Testis (tissue), 2 donors: ENCODE measurements around the gene FCN2.

Source experiments
- POLR2A ChIP-seq: fragments of 450-650 bp; IDR thresholded peaks from one replicate; pipeline ENCODE4 v1.6.1; 2017; ENCODE audit warnings: antibody characterized with exemption, mild to moderate bottlenecking, moderate library complexity
- TF ChIP-seq, protein P1 (sequence below), 3 experiments: fragments of 450-650 bp in 2 of 3; fragments of 200-600 bp in 1 of 3; sonication (generic) in 1 of 3; IDR thresholded peaks; one replicate each; pipeline ENCODE4 v1.5.1; 2016 to 2019; ENCODE audit warnings: antibody characterized with exemption in 3 of 3, mild to moderate bottlenecking in 2 of 3, moderate library complexity in 1 of 3

GRCh38 chr9:134836406-134836970 lies 44.1 kb upstream of the FCN2 start:
- TF ChIP-seq, protein P1, sequence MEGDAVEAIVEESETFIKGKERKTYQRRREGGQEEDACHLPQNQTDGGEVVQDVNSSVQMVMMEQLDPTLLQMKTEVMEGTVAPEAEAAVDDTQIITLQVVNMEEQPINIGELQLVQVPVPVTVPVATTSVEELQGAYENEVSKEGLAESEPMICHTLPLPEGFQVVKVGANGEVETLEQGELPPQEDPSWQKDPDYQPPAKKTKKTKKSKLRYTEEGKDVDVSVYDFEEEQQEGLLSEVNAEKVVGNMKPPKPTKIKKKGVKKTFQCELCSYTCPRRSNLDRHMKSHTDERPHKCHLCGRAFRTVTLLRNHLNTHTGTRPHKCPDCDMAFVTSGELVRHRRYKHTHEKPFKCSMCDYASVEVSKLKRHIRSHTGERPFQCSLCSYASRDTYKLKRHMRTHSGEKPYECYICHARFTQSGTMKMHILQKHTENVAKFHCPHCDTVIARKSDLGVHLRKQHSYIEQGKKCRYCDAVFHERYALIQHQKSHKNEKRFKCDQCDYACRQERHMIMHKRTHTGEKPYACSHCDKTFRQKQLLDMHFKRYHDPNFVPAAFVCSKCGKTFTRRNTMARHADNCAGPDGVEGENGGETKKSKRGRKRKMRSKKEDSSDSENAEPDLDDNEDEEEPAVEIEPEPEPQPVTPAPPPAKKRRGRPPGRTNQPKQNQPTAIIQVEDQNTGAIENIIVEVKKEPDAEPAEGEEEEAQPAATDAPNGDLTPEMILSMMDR (IDR thresholded peaks at IDR 0.05), result no peak
- TF ChIP-seq POLR2A, result no peak
